ENCODE results near the gene SLC2A13.

The SLC2A13 gene

GRCh38 chr12:39990122-39991101 lies 115.5 kb downstream of the SLC2A13 start:
- peak; percentile 41 for DNase-seq (ENCODE audit: low spot score)

- DNase-seq (ENCODE audit: low spot score): no peak
Measured at GRCh38 chr12:39989501-39989900, 116.4 kb downstream of the SLC2A13 start.

- no peak for DNase-seq (ENCODE audit: low spot score)
Measured at GRCh38 chr12:39988574-39988973, 117.3 kb downstream of the SLC2A13 start.

- no peak for DNase-seq (ENCODE audit: low spot score)
Measured at GRCh38 chr12:39986674-39987073, 119.2 kb downstream of the SLC2A13 start.

- DNase-seq (ENCODE audit: low spot score): no peak
Measured at GRCh38 chr12:39984670-39985069, 121.2 kb downstream of the SLC2A13 start.

- no peak for DNase-seq (ENCODE audit: low spot score)
Measured at GRCh38 chr12:39975374-39975918, 130.4 kb downstream of the SLC2A13 start.

- DNase-seq (ENCODE audit: low spot score): no peak
Measured at GRCh38 chr12:39972119-39972518, 133.8 kb downstream of the SLC2A13 start.

GRCh38 chr12:39971348-39971747 lies 134.5 kb downstream of the SLC2A13 start:
- no peak for DNase-seq (ENCODE audit: low spot score)

GRCh38 chr12:39966721-39967120 lies 139.2 kb downstream of the SLC2A13 start:
- no peak for DNase-seq (ENCODE audit: low spot score)

- DNase-seq (ENCODE audit: low spot score): no peak
Measured at GRCh38 chr12:39966256-39966655, 139.6 kb downstream of the SLC2A13 start.

GRCh38 chr12:39959467-39959866 lies 146.4 kb downstream of the SLC2A13 start:
- DNase-seq (ENCODE audit: low spot score): no peak

- DNase-seq (ENCODE audit: low spot score): no peak
Measured at GRCh38 chr12:39959031-39959430, 146.8 kb downstream of the SLC2A13 start.

GRCh38 chr12:39958377-39958776 lies 147.5 kb downstream of the SLC2A13 start:
- no peak for DNase-seq (ENCODE audit: low spot score)

- no peak for DNase-seq (ENCODE audit: low spot score)
Measured at GRCh38 chr12:39956725-39957124, 149.2 kb downstream of the SLC2A13 start.

GRCh38 chr12:39946361-39947280 lies 159.3 kb downstream of the SLC2A13 start:
- no peak for DNase-seq (ENCODE audit: low spot score)

GRCh38 chr12:39937119-39937518 lies 168.8 kb downstream of the SLC2A13 start:
- DNase-seq (ENCODE audit: low spot score): no peak

- no peak for DNase-seq (ENCODE audit: low spot score)
Measured at GRCh38 chr12:39935839-39936238, 170.0 kb downstream of the SLC2A13 start.

GRCh38 chr12:39935275-39935674 lies 170.6 kb downstream of the SLC2A13 start:
- DNase-seq (ENCODE audit: low spot score): peak; percentile 6

GRCh38 chr12:39931857-39932256 lies 174.0 kb downstream of the SLC2A13 start:
- DNase-seq (ENCODE audit: low spot score): no peak

- no peak for DNase-seq (ENCODE audit: low spot score)
Measured at GRCh38 chr12:39931231-39931630, 174.7 kb downstream of the SLC2A13 start.

GRCh38 chr12:39930101-39930500 lies 175.8 kb downstream of the SLC2A13 start:
- no peak for DNase-seq (ENCODE audit: low spot score)

GRCh38 chr12:39928181-39928899 lies 177.5 kb downstream of the SLC2A13 start:
- DNase-seq (ENCODE audit: low spot score): no peak
